ENCODE measurements around the gene DCP1B.

DNA sequence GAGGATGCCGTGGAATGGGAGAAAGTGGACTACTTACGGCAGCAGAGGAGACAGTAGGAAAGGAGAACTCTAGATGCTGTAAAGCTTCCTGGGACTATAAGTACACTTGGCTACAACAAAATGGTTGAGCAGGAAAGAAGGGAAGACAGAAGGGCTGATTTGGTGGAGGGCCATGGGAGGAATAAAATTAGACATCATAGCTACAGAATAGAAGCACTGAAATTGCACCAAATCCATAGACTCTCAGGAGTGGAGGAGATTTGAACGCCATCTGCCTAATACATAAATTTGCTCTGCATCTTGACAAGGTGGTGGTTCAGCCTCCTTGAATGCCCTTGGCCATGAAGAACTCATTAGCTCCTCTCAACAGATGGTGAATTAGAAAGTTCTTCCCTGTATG is 16.3 kb upstream of the DCP1B start:
- no peak for TF ChIP-seq EZH2phosphoT487 (IDR thresholded peaks at IDR 0.05; ENCODE audit: insufficient read depth, low read depth)
- no peak for TF ChIP-seq EZH2 (IDR thresholded peaks at IDR 0.05; ENCODE audit: insufficient read depth, poor library complexity, severe bottlenecking)
